Measurements from ENCODE around the gene ASTL.

The ASTL gene

GRCh38 chr2:96082211-96083063, 55.9 kb downstream of the ASTL start:
- H3K36me3 ChIP-seq (ENCODE audit: control insufficient read depth in 2 of 2, insufficient read depth in 1 of 2, low read length in 2 of 2): no peaks in the 10 kb centered on the region
- TF ChIP-seq MYNN (tag by site-specific recombination; IDR thresholded peaks at IDR 0.05; ENCODE audit: borderline replicate concordance) (no peak), ZNF19 (tag by site-specific recombination; IDR thresholded peaks at IDR 0.05; ENCODE audit: low read depth) (no peak), ZNF768 (tag by site-specific recombination; IDR thresholded peaks at IDR 0.05) (no peak), ZSCAN18 (tag by site-specific recombination; IDR thresholded peaks at IDR 0.05) (no peak), ZNF18 (tag by site-specific recombination; IDR thresholded peaks at IDR 0.05) (no peak), ZNF513 (tag by site-specific recombination; IDR thresholded peaks at IDR 0.05) (no peak), REPIN1 (tag by site-specific recombination; IDR thresholded peaks at IDR 0.05; ENCODE audit: low read depth) (no peak), ZNF394 (tag by site-specific recombination; IDR thresholded peaks at IDR 0.05; ENCODE audit: borderline replicate concordance) (no peak), ZFP69B (tag by site-specific recombination; IDR thresholded peaks at IDR 0.05) (no peak), ZNF354C (tag by site-specific recombination; IDR thresholded peaks at IDR 0.05; ENCODE audit: borderline replicate concordance, low read depth) (no peak), ZNF16 (tag by site-specific recombination; IDR thresholded peaks at IDR 0.05; ENCODE audit: low read depth) (no peak), ZNF423 (tag by site-specific recombination; IDR thresholded peaks at IDR 0.05) (no peak), ZNF24 (tag by site-specific recombination; IDR thresholded peaks at IDR 0.05) (no peak), ZNF341 (tag by site-specific recombination; IDR thresholded peaks at IDR 0.05; ENCODE audit: low read depth) (no peak), ZBTB26 (tag by site-specific recombination; optimal IDR thresholded peaks at IDR 0.05) (no peak), ZNF473 (tag by site-specific recombination; IDR thresholded peaks at IDR 0.05) (no peak), BCL6B (tag by site-specific recombination; IDR thresholded peaks at IDR 0.05) (no peak), GFI1B (tag by site-specific recombination; IDR thresholded peaks at IDR 0.05) (no peak), ZNF211 (tag by site-specific recombination; IDR thresholded peaks at IDR 0.05; ENCODE audit: low read depth) (no peak)
- ChIA-PET POLR2A (no interaction called here), CTCF (interaction anchor here (0.6 kb wide), 1 partner anchor 410 kb away, joined by 3 read pairs; no protein-coding TSS in a partner anchor)
- H3K4me1 ChIP-seq (ENCODE audit: control insufficient read depth, insufficient read depth, low read length): no peaks in the 10 kb centered on the region
- H3K27ac ChIP-seq (ENCODE audit: extremely low read depth, low read depth, low read length): no peak overlapping the region
- no peak overlapping the region for H3K4me3 ChIP-seq (ENCODE audit: low read depth, low read length)
- H3K9me3 ChIP-seq (ENCODE audit: control insufficient read depth, insufficient read depth, low read depth, low read length): no peaks in the 10 kb centered on the region; the same call in 1 of the 2 replicates

Measured in HEK293 (cell line).